ENCODE measurements around the gene ADAM12.

ADAM12 gene

DNA sequence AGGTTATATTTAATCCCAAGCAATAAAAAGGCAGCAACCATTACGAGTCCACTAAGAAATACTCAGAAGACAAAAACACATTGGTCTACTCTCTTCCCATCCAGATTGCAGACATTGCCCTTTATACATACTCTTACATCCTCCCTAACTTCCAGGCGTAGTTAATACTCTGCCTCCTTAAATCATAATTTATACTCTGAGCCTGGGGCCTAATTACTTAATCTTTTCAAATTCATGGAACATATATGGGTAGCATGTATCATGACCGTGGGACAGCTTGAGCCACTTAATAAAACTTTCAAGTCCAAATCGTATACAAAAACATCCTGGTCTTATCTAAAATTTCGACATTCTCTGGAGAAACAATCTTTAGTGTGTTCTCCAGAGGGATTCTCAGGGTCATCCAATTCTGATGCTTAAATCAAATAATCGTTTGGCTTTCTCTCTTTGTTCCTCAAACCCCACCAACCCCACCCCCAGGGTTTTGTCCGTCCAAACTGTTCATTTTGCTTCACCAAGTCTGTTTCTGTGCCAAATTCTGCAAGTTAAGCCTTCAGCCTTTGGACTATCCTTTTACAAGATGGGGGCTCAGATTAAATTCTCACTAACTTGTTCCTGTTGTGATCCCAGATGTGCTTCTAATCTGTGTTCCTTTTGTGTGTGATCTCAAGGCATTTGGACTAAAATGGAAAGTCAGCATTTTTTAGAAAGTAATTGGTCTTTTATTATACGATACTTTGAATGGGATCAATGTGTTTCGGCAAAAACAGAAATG is 86.4 kb downstream of the ADAM12 start:
- H3K79me2 ChIP-seq (ENCODE audit: insufficient read depth, low read length): no peaks in the 10 kb centered on the region
- no peaks in the 10 kb centered on the region for H3K9me2 ChIP-seq (replicated peaks; ENCODE audit: low read depth, low read length)
- no peaks in the 10 kb centered on the region for H3K27me3 ChIP-seq (ENCODE audit: insufficient read depth, low read length, poor library complexity, severe bottlenecking)
- no peaks in the 10 kb centered on the region for H3K36me3 ChIP-seq (ENCODE audit: insufficient read depth, low read length)
- H3K4me3 ChIP-seq (ENCODE audit: low read length, poor library complexity, severe bottlenecking): no peak overlapping the region
- no peak overlapping the region for H2AFZ ChIP-seq (ENCODE audit: low read length)
- H3K9ac ChIP-seq (ENCODE audit: low read depth, low read length, poor library complexity, severe bottlenecking): no peak overlapping the region
- TF ChIP-seq, protein P1, sequence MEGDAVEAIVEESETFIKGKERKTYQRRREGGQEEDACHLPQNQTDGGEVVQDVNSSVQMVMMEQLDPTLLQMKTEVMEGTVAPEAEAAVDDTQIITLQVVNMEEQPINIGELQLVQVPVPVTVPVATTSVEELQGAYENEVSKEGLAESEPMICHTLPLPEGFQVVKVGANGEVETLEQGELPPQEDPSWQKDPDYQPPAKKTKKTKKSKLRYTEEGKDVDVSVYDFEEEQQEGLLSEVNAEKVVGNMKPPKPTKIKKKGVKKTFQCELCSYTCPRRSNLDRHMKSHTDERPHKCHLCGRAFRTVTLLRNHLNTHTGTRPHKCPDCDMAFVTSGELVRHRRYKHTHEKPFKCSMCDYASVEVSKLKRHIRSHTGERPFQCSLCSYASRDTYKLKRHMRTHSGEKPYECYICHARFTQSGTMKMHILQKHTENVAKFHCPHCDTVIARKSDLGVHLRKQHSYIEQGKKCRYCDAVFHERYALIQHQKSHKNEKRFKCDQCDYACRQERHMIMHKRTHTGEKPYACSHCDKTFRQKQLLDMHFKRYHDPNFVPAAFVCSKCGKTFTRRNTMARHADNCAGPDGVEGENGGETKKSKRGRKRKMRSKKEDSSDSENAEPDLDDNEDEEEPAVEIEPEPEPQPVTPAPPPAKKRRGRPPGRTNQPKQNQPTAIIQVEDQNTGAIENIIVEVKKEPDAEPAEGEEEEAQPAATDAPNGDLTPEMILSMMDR (conservative IDR thresholded peaks at IDR 0.05; ENCODE audit: low read length): no peak
- TF ChIP-seq EZH2phosphoT487 (IDR thresholded peaks at IDR 0.05; ENCODE audit: borderline replicate concordance): no peak
- no peak overlapping the region for H3K4me2 ChIP-seq (ENCODE audit: low read depth, low read length, poor library complexity, severe bottlenecking)
- no peaks in the 10 kb centered on the region for H3K4me1 ChIP-seq (ENCODE audit: insufficient read depth, low read length, poor library complexity, severe bottlenecking)
- H3K9me3 ChIP-seq (ENCODE audit: insufficient read depth, low read depth, low read length): no peaks in the 10 kb centered on the region; the same call in 1 of the 2 replicates
- H3F3A ChIP-seq (ENCODE audit: low read depth): no peaks in the 10 kb centered on the region
- H4K20me1 ChIP-seq (ENCODE audit: insufficient read depth, low read length, poor library complexity, severe bottlenecking): no peaks in the 10 kb centered on the region

DNA sequence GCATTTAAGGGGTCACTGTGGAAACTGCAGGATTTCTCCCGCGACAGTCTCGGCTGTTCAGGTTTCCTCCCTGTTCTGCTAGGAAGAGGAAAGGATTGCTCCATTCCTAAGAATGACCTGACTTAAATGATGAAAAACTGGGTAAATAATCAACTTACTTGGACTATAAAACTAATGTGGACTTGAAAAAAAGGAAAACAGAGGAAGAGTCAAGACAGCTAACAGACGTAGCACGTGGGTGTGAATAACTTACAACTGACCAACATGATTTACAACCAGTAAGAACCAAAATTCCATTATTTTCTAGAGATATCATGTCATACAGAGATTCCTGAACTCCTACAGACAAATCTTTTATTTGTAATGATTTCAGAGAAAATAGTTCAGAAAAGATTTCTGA is 93.8 kb downstream of the ADAM12 start:
- Histone ChIP-seq H3K4me1 (ENCODE audit: insufficient read depth, low read length, poor library complexity, severe bottlenecking) (no peaks in the 10 kb centered on the region), H2AFZ (ENCODE audit: low read length) (no peak overlapping the region), H3K79me2 (ENCODE audit: insufficient read depth, low read length) (no peaks in the 10 kb centered on the region), H3K9ac (ENCODE audit: low read depth, low read length, poor library complexity, severe bottlenecking) (no peak overlapping the region), H3K9me2 (replicated peaks; ENCODE audit: low read depth, low read length) (no peaks in the 10 kb centered on the region), H3K4me3 (ENCODE audit: low read length, poor library complexity, severe bottlenecking) (no peak overlapping the region), H3K4me2 (ENCODE audit: low read depth, low read length, poor library complexity, severe bottlenecking) (no peak overlapping the region), H3K36me3 (ENCODE audit: insufficient read depth, low read length) (no peaks in the 10 kb centered on the region), H3K9me3 (ENCODE audit: insufficient read depth, low read depth, low read length) (peaks cover 5% of the 10 kb centered on the region; the same call in 1 of the 2 replicates), H4K20me1 (ENCODE audit: insufficient read depth, low read length, poor library complexity, severe bottlenecking) (no peaks in the 10 kb centered on the region), H3K27me3 (ENCODE audit: insufficient read depth, low read length, poor library complexity, severe bottlenecking) (no peaks in the 10 kb centered on the region), H3F3A (ENCODE audit: low read depth) (no peaks in the 10 kb centered on the region)
- TF ChIP-seq EZH2phosphoT487 (IDR thresholded peaks at IDR 0.05; ENCODE audit: borderline replicate concordance): no peak
- TF ChIP-seq, protein P1 (conservative IDR thresholded peaks at IDR 0.05; ENCODE audit: low read length): no peak

DNA sequence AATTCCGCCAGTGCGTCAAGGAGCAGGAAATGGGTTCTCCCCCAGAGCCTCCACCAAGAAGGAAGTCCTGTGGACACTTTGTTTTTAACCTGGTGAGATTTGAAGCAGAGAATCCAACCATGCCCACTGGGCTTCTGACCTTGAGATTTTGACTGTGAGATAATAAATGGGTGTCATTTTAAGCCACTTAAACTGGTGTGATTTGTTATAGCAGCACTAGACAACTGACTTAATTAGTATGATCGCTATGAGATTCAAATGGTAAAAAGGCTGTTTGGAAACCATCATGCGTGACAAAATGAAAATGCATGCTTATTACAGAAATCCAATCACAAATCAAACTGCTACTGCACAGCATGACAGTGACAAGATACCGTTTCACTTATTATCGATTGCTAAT is 98.0 kb downstream of the ADAM12 start:
- Histone ChIP-seq H3K27me3 (ENCODE audit: insufficient read depth, low read length, poor library complexity, severe bottlenecking) (no peaks in the 10 kb centered on the region), H3K9ac (ENCODE audit: low read depth, low read length, poor library complexity, severe bottlenecking) (no peak overlapping the region), H3K4me1 (ENCODE audit: insufficient read depth, low read length, poor library complexity, severe bottlenecking) (no peaks in the 10 kb centered on the region), H3F3A (ENCODE audit: low read depth) (no peaks in the 10 kb centered on the region), H3K4me2 (ENCODE audit: low read depth, low read length, poor library complexity, severe bottlenecking) (no peak overlapping the region), H3K79me2 (ENCODE audit: insufficient read depth, low read length) (no peaks in the 10 kb centered on the region), H3K4me3 (ENCODE audit: low read length, poor library complexity, severe bottlenecking) (no peak overlapping the region), H3K9me2 (replicated peaks; ENCODE audit: low read depth, low read length) (no peaks in the 10 kb centered on the region), H3K9me3 (ENCODE audit: insufficient read depth, low read depth, low read length) (peaks cover 8% of the 10 kb centered on the region), H3K36me3 (ENCODE audit: insufficient read depth, low read length) (no peaks in the 10 kb centered on the region), H2AFZ (ENCODE audit: low read length) (no peak overlapping the region), H4K20me1 (ENCODE audit: insufficient read depth, low read length, poor library complexity, severe bottlenecking) (no peaks in the 10 kb centered on the region)
- TF ChIP-seq, protein P1 (conservative IDR thresholded peaks at IDR 0.05; ENCODE audit: low read length): no peak

Data from Loucy (cell line).